Measurements from ENCODE around the gene BCL11B.
A peak's percentile ranks its signal among the peaks of the same experiment; 100 is the strongest.

Gene BCL11B

GRCh38 chr14:99216191-99216590 lies 55.8 kb downstream of the BCL11B start:
- no peak for DNase-seq

DNA sequence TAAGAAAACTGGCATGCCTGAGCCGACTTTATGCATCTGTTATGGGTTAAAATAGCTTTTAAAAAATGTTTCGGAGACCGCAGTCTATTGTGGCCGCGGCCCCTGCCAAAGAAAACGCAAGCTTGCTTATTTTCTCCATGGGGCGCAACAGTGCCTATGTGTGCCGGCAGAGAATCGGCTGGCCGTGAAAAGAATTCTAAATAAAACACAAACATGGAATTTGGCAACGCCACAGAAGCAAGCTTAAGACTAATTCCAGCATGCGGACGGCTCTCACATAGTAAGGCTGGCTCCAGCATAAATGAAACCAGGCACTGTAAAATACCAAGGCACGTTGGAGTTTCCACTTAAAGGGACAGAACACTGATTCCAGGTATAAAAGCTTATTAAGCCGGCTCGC lies 56.7 kb downstream of the BCL11B start:
- DNase-seq = no peak

- no peak for DNase-seq
Observed at GRCh38 chr14:99214701-99215100, 57.3 kb downstream of the BCL11B start.

DNA sequence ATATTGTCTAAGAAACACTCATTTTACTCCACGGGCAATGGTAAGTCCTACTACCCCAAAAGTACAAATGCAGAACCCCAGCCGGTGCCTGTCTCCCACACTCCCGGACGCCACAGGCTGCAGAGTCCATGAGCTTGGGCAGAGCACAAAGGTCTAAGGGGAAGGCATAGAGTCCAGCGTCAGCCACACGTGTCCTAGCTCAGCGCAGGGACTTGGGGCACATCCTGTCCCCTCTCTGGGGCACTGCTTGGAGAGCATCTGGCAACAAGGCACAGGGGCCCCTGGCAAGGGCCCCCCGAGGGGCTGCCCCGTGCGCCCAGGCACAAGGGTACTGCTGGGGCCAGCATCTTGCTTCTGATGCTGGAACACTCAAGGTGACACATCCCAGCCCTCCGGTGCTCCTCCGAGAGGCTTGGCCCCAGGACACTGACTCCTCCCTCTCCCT lies 58.4 kb downstream of the BCL11B start:
- no peak for DNase-seq

GRCh38 chr14:99213101-99213500 lies 58.9 kb downstream of the BCL11B start:
- DNase-seq = no peak

DNA sequence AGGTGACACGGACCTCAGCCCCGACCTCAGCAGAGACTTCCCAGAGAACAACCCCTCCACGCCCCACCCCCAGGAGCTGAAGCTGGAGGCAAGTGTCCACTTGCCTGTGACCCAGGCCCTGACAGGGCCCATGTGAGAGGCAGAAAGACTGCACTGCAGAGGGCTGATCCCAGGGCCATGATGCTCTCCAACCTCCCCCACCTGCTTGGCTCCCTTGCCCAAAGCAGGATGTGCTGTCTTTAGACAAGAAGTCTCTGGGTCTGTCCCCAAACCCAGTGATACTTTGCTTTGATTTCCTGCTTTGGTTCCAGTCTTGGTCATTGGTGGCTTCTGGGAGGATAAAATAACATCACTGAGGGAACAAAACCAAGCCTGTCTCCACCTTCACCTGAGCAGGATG lies 59.4 kb downstream of the BCL11B start:
- DNase-seq = no peak

DNA sequence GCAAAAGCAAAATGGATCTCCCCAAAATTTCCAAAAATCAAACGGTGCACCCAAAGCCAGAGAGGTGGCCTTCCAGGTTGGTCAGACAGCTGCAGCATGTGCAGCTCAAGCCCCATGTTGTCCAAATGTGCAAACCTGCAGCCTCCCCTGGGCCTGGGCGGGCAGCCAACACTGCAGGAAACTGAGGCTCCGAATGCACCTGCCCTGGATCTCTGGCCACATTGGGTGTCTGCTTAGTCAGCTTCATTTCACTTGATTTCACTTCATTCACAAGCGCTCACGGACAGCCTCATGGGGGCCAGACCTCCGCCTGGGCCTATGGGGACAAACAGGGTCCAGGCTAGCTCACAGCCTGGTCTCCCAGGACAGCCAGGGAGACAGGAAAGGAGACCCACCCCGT lies 59.8 kb downstream of the BCL11B start:
- no peak for DNase-seq

DNA sequence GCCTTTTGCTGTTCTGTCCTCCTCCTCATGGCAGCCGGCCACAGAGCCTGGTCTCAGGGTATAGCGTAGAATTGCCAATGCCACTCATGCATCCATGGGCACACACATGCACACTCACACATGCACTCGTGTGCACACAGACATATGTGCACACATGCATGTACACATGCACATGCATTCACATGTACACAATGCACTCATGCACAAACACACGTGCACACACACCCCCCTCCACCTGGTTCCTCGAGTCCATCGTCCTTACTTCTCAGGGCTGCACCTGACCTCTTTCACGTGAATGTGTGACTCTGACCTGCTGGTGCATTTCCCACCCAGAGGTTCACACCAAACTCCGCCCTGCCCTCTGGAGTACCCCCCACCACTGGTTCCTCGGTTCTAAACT lies 60.6 kb downstream of the BCL11B start:
- DNase-seq = no peak

GRCh38 chr14:99210333-99210732 lies 61.7 kb downstream of the BCL11B start:
- DNase-seq = no peak

DNA sequence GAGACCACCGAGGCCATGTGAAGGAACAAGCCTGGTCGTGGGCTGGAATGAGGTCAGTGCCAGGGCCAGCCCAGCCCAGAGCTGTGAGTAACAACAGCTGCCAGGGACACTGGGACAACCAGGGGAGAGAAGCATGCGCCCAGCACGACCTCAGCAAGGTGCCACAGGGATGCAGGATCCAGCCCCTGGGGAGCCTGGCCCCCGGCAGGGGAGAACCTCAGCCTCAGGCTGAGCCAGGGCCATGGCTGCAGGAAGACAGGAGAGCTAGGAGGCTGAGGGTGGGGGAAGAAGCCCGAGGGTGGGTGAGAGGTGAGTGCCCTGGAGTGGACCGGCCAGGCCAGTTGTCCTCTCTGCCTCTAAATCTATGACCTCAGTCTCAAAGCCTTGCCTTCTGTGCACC lies 62.6 kb downstream of the BCL11B start:
- no peak for DNase-seq

DNA sequence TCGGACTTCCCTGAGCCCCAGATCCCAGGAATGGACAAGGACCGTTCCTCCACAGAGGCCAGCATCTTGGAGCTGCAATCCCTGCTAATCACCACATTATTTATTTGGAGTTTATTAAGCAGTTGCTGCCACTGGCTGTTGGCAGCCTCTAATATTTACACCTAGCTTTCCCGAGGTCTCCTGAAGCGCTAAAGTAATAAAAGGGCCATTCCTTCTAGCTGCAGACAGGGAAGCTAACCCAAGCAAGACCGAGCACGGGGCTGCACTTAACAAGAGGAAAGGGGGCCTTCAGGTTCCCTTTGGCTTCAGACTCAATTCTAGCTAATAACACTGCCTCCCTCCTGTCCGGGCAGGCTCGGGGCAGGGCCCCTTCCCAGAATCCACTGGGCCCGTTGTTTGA lies 63.7 kb downstream of the BCL11B start:
- no peak for DNase-seq

- DNase-seq = peak in 1 of 3 experiments; percentile 52
Observed at GRCh38 chr14:99207456-99207855, 64.5 kb downstream of the BCL11B start.

GRCh38 chr14:99206090-99206489 lies 65.9 kb downstream of the BCL11B start:
- DNase-seq = no peak

DNA sequence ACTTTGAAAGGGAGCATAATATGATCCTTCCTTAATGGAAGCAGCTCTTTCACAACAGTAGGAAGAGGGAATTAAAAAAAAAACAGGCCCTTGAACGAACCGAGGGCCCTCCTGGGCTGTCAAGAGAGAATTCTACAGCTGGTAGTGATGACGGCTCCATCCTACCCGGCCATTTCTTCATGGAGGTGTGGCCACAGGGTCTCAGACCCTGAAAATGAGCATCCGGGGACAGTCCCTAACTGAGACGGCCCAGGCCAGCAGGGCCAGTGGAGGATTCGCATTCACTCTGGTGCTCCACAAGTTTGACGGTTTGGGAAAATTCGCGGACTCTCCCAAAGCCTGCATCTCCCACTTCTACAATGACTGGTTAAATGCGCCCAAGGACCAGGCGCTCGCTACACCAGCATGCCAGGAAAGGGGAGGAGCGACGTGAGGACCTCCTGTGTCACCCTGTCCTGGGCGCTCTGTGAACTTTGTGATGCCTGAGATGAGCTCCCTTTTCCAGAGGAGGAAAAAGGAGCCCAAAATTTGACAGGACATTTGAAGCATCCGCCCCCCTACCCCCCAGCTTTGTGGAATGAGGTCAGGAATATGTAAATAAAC lies 66.8 kb downstream of the BCL11B start:
- no peak for DNase-seq

- DNase-seq = no peak
Observed at GRCh38 chr14:99203801-99204200, 68.2 kb downstream of the BCL11B start.

GRCh38 chr14:99203080-99203479 lies 68.9 kb downstream of the BCL11B start:
- no peak for DNase-seq

- peak in 1 of 3 experiments; percentile 12 for DNase-seq
Observed at GRCh38 chr14:99202516-99202915, 69.5 kb downstream of the BCL11B start.

DNA sequence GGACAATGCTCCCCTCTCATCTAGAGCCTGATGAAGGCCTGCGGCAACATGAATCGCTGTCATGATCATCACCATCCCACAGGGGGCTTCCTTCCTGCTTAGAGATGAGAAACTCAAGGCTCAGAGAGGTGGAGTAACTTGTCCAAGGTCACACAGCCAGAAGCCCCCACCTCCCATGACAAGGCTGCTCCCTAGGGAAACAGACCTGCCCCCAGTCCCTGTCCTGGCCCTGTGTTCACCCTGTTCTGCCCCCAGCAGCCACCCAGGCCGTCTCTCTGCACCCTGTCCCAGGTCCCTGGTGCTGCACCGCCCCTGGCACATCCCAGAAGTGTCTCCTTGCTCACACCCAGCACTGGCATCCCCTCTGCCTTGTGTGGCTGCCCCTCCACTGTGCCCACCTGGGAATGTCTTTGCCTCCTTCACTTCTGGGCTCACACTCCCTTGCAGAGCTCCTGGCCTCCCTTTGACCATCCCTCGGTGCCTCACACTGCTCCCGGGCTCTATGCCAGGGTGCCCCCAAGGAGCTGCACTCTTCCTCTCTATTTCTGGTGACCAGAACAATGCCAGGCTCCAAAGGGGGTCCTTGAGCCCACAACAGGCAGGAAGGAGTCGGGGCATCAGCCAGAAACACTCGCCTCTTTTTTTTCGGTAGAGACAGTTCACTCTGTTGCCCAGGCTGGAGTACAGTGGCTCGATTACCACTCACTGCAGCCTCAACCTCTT lies 70.5 kb downstream of the BCL11B start:
- no peak for DNase-seq

GRCh38 chr14:99200654-99201005 lies 71.4 kb downstream of the BCL11B start:
- DNase-seq = no peak

GRCh38 chr14:99199846-99200653 lies 71.9 kb downstream of the BCL11B start:
- no peak for DNase-seq

- no peak for DNase-seq
Observed at GRCh38 chr14:99198746-99199502, 73.1 kb downstream of the BCL11B start.

DNA sequence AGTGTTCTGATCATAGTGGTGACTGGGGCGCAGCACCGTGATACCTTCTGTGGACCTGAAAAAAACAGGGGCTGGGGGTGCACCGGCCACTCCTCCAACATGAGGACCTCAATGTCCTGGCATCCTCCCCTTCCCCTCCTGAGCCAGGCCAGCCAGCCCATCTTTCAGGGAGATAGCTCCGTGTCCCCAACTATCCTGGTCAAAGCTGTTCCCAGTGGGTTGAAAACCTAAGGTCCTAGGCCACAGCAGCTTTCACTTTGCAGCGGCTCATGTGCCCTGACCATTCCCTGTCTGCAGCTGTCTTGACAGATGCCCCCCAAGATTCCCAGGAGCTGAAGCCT lies 75.7 kb downstream of the BCL11B start:
- no peak for DNase-seq

DNA sequence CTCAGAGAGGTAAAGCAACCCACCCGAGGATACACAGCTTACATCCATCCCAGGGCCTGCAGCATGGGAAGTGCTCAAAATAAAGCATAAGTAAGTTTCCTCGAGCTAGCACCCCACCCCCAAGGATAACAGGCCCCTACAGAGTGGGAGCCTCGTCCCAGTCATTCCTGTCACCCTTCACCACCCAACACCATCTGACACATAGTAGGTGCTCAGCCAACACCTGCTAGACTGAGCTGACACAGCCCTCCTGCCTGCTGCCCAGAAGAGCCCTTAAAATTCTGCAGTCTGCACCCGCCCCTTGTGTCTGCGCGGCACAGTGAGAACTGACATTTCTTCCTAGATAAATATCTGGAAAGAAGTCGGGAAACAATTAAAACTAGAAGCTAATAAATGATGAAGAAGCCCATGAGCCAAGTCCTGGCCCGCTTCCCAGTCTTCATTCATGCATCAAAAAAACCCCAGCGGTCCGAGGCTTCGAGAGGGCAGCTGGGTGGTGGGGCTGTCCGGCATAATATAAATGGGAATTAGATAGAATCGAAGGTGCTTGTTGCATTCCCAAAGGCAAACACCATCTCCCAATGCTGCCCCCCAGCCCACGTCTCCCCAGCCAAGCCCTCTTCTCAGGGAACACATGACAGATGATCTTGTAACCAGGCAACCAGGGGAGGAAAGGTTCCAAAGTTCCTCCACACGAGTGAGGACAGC lies 76.2 kb downstream of the BCL11B start:
- DNase-seq = peak in 2 of 3 experiments; percentile 16 to 27

All from NCI-H1417 (cell line).